GM11168 (cell line): ENCODE results near the gene EDEM1.
"Not testable (repeated sequence)": the region's sequence is repeated elsewhere in the genome, so short reads cannot be mapped to it uniquely, and the experiment has no call there.

ENCODE experiments used
- in situ Hi-C: fragments of 300-500 bp; cut with MboI; formaldehyde crosslinking; loops from one replicate; pipeline ENCODE4 v1.12.0; 2022; ENCODE audit warnings: low sequenced_read_pairs; ENCODE audit not compliant: unreplicated experiment

Gene EDEM1

GRCh38 chr3:5187156-5187919 is at the start of gene EDEM1:
TSS of gene EDEM1 (plus strand) at chr3:5187707. CDS start at chr3:5187806, 99 bp downstream.
- in situ Hi-C loops = no loop called here

GRCh38 chr3:5138214-5138981 is 49.1 kb upstream of the EDEM1 start:
- in situ Hi-C loops = no loop called here

- in situ Hi-C loops = no loop called here
These were observed 47.3 kb upstream of the EDEM1 start for GRCh38 chr3:5140230-5140621.

- in situ Hi-C loops = no loop called here
These were observed 46.7 kb upstream of the EDEM1 start for GRCh38 chr3:5140839-5141238.

GRCh38 chr3:5141760-5142159 is 45.7 kb upstream of the EDEM1 start:
- in situ Hi-C loops = no loop called here

- in situ Hi-C loops = no loop called here
These were observed 44.0 kb upstream of the EDEM1 start for GRCh38 chr3:5143464-5143863.

- in situ Hi-C loops = no loop called here
These were observed 43.1 kb upstream of the EDEM1 start for GRCh38 chr3:5144316-5144994.

GRCh38 chr3:5145120-5145519 is 42.4 kb upstream of the EDEM1 start:
- in situ Hi-C loops = no loop called here

- in situ Hi-C loops = not testable (repeated sequence)
These were observed 40.4 kb upstream of the EDEM1 start for GRCh38 chr3:5147152-5147551.

GRCh38 chr3:5149306-5149880 is 38.1 kb upstream of the EDEM1 start:
- in situ Hi-C loops = no loop called here

GRCh38 chr3:5151586-5151985 is 35.9 kb upstream of the EDEM1 start:
- in situ Hi-C loops = no loop called here

GRCh38 chr3:5153074-5153473 is 34.4 kb upstream of the EDEM1 start:
- in situ Hi-C loops = no loop called here

GRCh38 chr3:5155241-5155640 is 32.3 kb upstream of the EDEM1 start:
- in situ Hi-C loops = no loop called here

- in situ Hi-C loops = no loop called here
These were observed 27.2 kb upstream of the EDEM1 start for GRCh38 chr3:5160321-5160720.

GRCh38 chr3:5160940-5161858 is 26.3 kb upstream of the EDEM1 start:
- in situ Hi-C loops = no loop called here

GRCh38 chr3:5162102-5162501 is 25.4 kb upstream of the EDEM1 start:
- in situ Hi-C loops = no loop called here

- in situ Hi-C loops = no loop called here
These were observed 21.8 kb upstream of the EDEM1 start for GRCh38 chr3:5165698-5166097.

- in situ Hi-C loops = no loop called here
These were observed 20.7 kb upstream of the EDEM1 start for GRCh38 chr3:5166846-5167245.

- in situ Hi-C loops = no loop called here
These were observed 19.4 kb upstream of the EDEM1 start for GRCh38 chr3:5168110-5168509.

- in situ Hi-C loops = no loop called here
These were observed 17.7 kb upstream of the EDEM1 start for GRCh38 chr3:5169807-5170206.
